ENCODE data around the gene HGS. TPM values are rescaled to one million over a fixed set of nuclear protein-coding genes. Genes with fewer than 3 reads are reported as not detected.

Gene HGS
- total and polyA plus RNA-seq, 2 of the 13 experiments (the other 11 are each of a cell fraction or from before 2014, with no cell fraction given): 73.3 to 78.1 TPM

- TF ChIP-seq THAP11 (CRISPR knock-in tag; IDR thresholded peaks at IDR 0.05): peak; percentile 95
- no peak for TF ChIP-seq IRF1 (CRISPR knock-in tag; IDR thresholded peaks at IDR 0.05; ENCODE audit: low read depth)
- peak; percentile 70 for TF ChIP-seq ZNF761 (CRISPR knock-in tag; conservative IDR thresholded peaks at IDR 0.05)
- TF ChIP-seq ZNF557 (CRISPR knock-in tag; IDR thresholded peaks at IDR 0.05): no peak; the same call in 1 of the 2 replicates
- TF ChIP-seq SKIL (CRISPR knock-in tag; IDR thresholded peaks at IDR 0.05; ENCODE audit: borderline replicate concordance): peak; percentile 36; the same call in 1 of the 2 replicates
- no peak for TF ChIP-seq ZSCAN22 (CRISPR knock-in tag; IDR thresholded peaks at IDR 0.05)
- peak; percentile 87 for TF ChIP-seq E2F1 (CRISPR knock-in tag; IDR thresholded peaks at IDR 0.05)
- peak; percentile 97 for TF ChIP-seq ELF4 (CRISPR knock-in tag; IDR thresholded peaks at IDR 0.05; ENCODE audit: borderline replicate concordance)
- TF ChIP-seq JDP2 (CRISPR knock-in tag; IDR thresholded peaks at IDR 0.05; ENCODE audit: borderline replicate concordance): no peak; the same call in 1 of the 2 replicates
- peak; percentile 78; the same call in 1 of the 2 replicates for TF ChIP-seq ZBTB7B (CRISPR knock-in tag; IDR thresholded peaks at IDR 0.05)
- no peak for TF ChIP-seq ZNF512B (CRISPR knock-in tag; IDR thresholded peaks at IDR 0.05; ENCODE audit: borderline replicate concordance)
- TF ChIP-seq ZNF207 (IDR thresholded peaks at IDR 0.05; ENCODE audit: borderline replicate concordance): no peak
- TF ChIP-seq ZNF703 (CRISPR knock-in tag; IDR thresholded peaks at IDR 0.05; ENCODE audit: borderline replicate concordance): no peak
- peak; percentile 79 for TF ChIP-seq HOXA3 (CRISPR knock-in tag; IDR thresholded peaks at IDR 0.05)
- TF ChIP-seq REXO4 (CRISPR knock-in tag; IDR thresholded peaks at IDR 0.05; ENCODE audit: borderline replicate concordance): no peak
- TF ChIP-seq ZSCAN21 (CRISPR knock-in tag; IDR thresholded peaks at IDR 0.05; ENCODE audit: borderline replicate concordance): peak; percentile 3; the same call in 1 of the 2 replicates
- no peak for TF ChIP-seq ZNF17 (CRISPR knock-in tag; IDR thresholded peaks at IDR 0.05)
- peak; percentile 70; the same call in 1 of the 2 replicates for TF ChIP-seq TAF1 (CRISPR knock-in tag; IDR thresholded peaks at IDR 0.05)
- no peak for TF ChIP-seq TBP (CRISPR knock-in tag; IDR thresholded peaks at IDR 0.05)
- peak; percentile 80 for TF ChIP-seq POLR2G (IDR thresholded peaks at IDR 0.05; ENCODE audit: low read depth, low read length)
- TF ChIP-seq CBX1 (IDR thresholded peaks at IDR 0.05; ENCODE audit: low read depth): no peak
- TF ChIP-seq GLI4 (CRISPR knock-in tag; IDR thresholded peaks at IDR 0.05; ENCODE audit: borderline replicate concordance): peak; percentile 35; the same call in 1 of the 2 replicates
These were observed at the start of gene HGS, which contains the start of gene ARL16 (continued) for GRCh38 chr17:81683584-81684441.
